Activated CD8-positive, alpha-beta memory T cell treated with anti-CD3 and anti-CD28 coated beads for 4 hours (primary cell): ENCODE results near the gene ANTXR1.

ENCODE experiments used
- DNase-seq, 2 donors: peaks; one replicate each; pipeline ENCODE4 v3.0.0-alpha.2; 2020; ENCODE audit warnings: low read depth in 2 of 2

ANTXR1 gene

GRCh38 chr2:69003731-69004130 is 9.2 kb upstream of the ANTXR1 start:
- DNase-seq, result no peak

- DNase-seq, result no peak
Observed at GRCh38 chr2:69007169-69007568, 5.8 kb upstream of the ANTXR1 start.

- no peak for DNase-seq
Observed at GRCh38 chr2:69007603-69008002, 5.4 kb upstream of the ANTXR1 start.

GRCh38 chr2:69010437-69011194 is 2.4 kb upstream of the ANTXR1 start:
- no peak for DNase-seq

GRCh38 chr2:69011611-69012157 is 1.3 kb upstream of the ANTXR1 start:
- DNase-seq, result no peak

GRCh38 chr2:69012310-69013141 is 453 bp upstream of the ANTXR1 start:
- DNase-seq, result peak in 1 of 2 donors; percentile 16

GRCh38 chr2:69013840-69014821 is 1.2 kb downstream of the ANTXR1 start:
- DNase-seq, result no peak

GRCh38 chr2:69017080-69017479 is 4.1 kb downstream of the ANTXR1 start:
- DNase-seq, result no peak

GRCh38 chr2:69017835-69018234 is 4.9 kb downstream of the ANTXR1 start:
- no peak for DNase-seq

GRCh38 chr2:69018678-69019095 is 5.7 kb downstream of the ANTXR1 start:
- no peak for DNase-seq

- no peak for DNase-seq
Observed at GRCh38 chr2:69020496-69021426, 7.8 kb downstream of the ANTXR1 start.

- no peak for DNase-seq
Observed at GRCh38 chr2:69021727-69022126, 8.7 kb downstream of the ANTXR1 start.

- no peak for DNase-seq
Observed at GRCh38 chr2:69022548-69022947, 9.6 kb downstream of the ANTXR1 start.

- DNase-seq, result no peak
Observed at GRCh38 chr2:69023236-69023635, 10.3 kb downstream of the ANTXR1 start.

- no peak for DNase-seq
Observed at GRCh38 chr2:69026026-69026425, 13.0 kb downstream of the ANTXR1 start.

- no peak for DNase-seq
Observed at GRCh38 chr2:69026691-69027459, 13.9 kb downstream of the ANTXR1 start.

GRCh38 chr2:69030800-69031428 is 17.9 kb downstream of the ANTXR1 start:
- no peak for DNase-seq

GRCh38 chr2:69031466-69031865 is 18.5 kb downstream of the ANTXR1 start:
- no peak for DNase-seq

- DNase-seq, result no peak
Observed at GRCh38 chr2:69032336-69032735, 19.4 kb downstream of the ANTXR1 start.
